Upper lobe of right lung (tissue), 1 donor: ENCODE results near the gene FSTL3. TPM values are rescaled to one million over a fixed set of nuclear protein-coding genes. Genes with fewer than 3 reads are reported as not detected.
"Not testable (repeated sequence)": the region's sequence is repeated elsewhere in the genome, so short reads cannot be mapped to it uniquely, and the experiment has no call there.

Source experiments
- ATAC-seq: fragments of 200-7000 bp; cut with Tn5 transposase; one replicate; pipeline ENCODE4 v1.9.1; 2020; ENCODE audit warnings: mild to moderate bottlenecking, moderate library complexity
- DNase-seq: peaks from one replicate; pipeline ENCODE4 v3.0.0-alpha.2; 2020
- H3K27ac ChIP-seq: fragments of 200-600 bp; one replicate; pipeline ENCODE4 v1.8.0; 2022
- H3K27me3 ChIP-seq: fragments of 200-600 bp; one replicate; pipeline ENCODE4 v1.8.0; 2022; ENCODE audit warnings: mild to moderate bottlenecking
- H3K36me3 ChIP-seq: fragments of 200-600 bp; one replicate; pipeline ENCODE4 v1.8.0; 2022
- H3K4me1 ChIP-seq: fragments of 200-600 bp; one replicate; pipeline ENCODE4 v1.8.0; 2022
- H3K4me3 ChIP-seq: fragments of 200-600 bp; one replicate; pipeline ENCODE4 v1.8.0; 2022; ENCODE audit warnings: mild to moderate bottlenecking
- H3K9me3 ChIP-seq: fragments of 200-600 bp; one replicate; pipeline ENCODE4 v1.8.0; 2022
- intact Hi-C: fragments of 100-400 bp; cut with DNase I; formaldehyde crosslinking; loops from one replicate; pipeline ENCODE4 v1.11.0; 2022
- long read RNA-seq: library from polyadenylated mRNA; unstranded; transcript quantifications from one replicate; pipeline ENCODE4 v2.0.0, GENCODE V29; 2021
- total RNA-seq: library from RNA; stranded (reverse); fragmentation: NEBNext Ultra II Directional; extraction: Animal tissue kit (Norgen Biotek cat#: 25700); gene quantifications from one replicate; pipeline ENCODE4 v1.2.1, GENCODE V29; 2021
- TF ChIP-seq, protein P1 (sequence below): fragments of 200-600 bp; IDR thresholded peaks from one replicate; pipeline ENCODE4 v1.8.0; 2022; ENCODE audit warnings: antibody characterized with exemption
- donor health status: DM: no; HTN: yes; CAD: no; lungs with severe emphysema.

FSTL3 gene
- total RNA-seq = 114 TPM
- long read RNA-seq, transcript FSTL3-201 (5 exons, 2,542 nt) = major isoform, 92 of 184 reads
- long read RNA-seq, partial matches to known transcripts = 29 of 184 reads
- long read RNA-seq, other reads (novel, unspliced or antisense) = 57 of 184 reads

DNA sequence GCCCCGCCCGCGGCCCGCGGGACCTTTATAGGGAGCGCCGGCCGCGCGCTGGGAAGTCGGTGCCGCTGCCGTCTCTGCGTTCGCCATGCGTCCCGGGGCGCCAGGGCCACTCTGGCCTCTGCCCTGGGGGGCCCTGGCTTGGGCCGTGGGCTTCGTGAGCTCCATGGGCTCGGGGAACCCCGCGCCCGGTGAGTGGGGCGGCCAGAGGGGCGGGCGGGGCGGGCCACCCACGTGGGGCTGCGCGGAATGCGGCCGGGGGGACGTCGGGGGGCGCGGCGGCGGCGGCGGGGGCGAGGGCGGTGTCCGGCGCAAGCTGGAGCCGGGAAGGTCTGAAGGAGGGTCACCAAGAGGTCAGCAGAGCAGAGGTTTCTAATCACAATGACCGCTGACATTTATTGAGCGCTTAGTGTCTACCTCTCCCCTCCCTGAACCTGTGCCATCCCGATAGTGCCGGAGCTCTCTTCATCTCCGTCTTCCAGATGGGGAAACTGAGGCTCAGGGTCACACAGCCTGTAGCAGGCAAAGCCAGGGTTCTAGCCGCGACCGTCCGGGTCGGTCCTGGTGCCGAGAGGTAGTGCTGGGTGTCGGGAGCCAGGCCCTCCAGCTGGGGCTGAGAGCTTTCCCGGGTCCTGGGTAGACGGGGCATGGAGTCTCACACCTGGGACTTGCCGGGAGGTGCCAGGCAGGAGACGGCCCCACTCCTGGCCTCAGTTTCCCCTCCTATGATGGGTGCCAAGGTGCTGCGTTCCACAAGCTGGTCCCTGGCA, at the start of gene FSTL3:
Gene FSTL3 (plus strand): TSS at position 54 of the 767 bp plus-strand sequence. CDS start 32 bp downstream, at position 86.
- Histone ChIP-seq H3K27me3 (no peaks in the 10 kb centered on the region), H3K4me3 (peak within 1 kb of the TSS; percentile 61), H3K36me3 (no peaks in the 10 kb centered on the region), H3K27ac (peak within 1 kb of the TSS; percentile 95), H3K9me3 (no peaks in the 10 kb centered on the region), H3K4me1 (peaks cover 19% of the 10 kb centered on the region)
- DNase-seq (no peak), ATAC-seq (no peak)
- intact Hi-C loops = no loop called here
- TF ChIP-seq, protein P1, sequence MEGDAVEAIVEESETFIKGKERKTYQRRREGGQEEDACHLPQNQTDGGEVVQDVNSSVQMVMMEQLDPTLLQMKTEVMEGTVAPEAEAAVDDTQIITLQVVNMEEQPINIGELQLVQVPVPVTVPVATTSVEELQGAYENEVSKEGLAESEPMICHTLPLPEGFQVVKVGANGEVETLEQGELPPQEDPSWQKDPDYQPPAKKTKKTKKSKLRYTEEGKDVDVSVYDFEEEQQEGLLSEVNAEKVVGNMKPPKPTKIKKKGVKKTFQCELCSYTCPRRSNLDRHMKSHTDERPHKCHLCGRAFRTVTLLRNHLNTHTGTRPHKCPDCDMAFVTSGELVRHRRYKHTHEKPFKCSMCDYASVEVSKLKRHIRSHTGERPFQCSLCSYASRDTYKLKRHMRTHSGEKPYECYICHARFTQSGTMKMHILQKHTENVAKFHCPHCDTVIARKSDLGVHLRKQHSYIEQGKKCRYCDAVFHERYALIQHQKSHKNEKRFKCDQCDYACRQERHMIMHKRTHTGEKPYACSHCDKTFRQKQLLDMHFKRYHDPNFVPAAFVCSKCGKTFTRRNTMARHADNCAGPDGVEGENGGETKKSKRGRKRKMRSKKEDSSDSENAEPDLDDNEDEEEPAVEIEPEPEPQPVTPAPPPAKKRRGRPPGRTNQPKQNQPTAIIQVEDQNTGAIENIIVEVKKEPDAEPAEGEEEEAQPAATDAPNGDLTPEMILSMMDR = no peak

DNA sequence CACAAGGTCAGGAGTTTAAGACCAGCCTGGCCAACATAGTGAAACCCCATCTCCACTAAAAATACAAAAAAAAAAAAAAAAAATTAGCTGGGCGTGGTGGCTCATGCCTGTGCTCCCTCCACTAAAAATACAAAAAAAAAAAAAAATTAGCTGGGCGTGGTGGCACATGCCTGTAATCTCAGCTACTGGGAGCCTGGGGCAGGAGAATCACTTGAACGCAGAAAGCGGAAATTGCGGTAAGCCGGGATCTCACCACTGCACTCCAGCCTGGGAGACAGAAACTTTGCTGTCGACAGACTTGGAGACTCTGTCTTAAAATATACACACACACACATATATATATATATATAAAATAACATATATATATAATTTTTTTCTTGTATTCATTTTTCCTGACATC, 49.6 kb upstream of the FSTL3 start:
- DNase-seq, H3K27ac ChIP-seq, H3K4me1 ChIP-seq, H3K9me3 ChIP-seq, intact Hi-C loops, ATAC-seq, H3K27me3 ChIP-seq, H3K4me3 ChIP-seq: not testable (repeated sequence)
- peaks cover 51% of the 10 kb centered on the region for H3K36me3 ChIP-seq

DNA sequence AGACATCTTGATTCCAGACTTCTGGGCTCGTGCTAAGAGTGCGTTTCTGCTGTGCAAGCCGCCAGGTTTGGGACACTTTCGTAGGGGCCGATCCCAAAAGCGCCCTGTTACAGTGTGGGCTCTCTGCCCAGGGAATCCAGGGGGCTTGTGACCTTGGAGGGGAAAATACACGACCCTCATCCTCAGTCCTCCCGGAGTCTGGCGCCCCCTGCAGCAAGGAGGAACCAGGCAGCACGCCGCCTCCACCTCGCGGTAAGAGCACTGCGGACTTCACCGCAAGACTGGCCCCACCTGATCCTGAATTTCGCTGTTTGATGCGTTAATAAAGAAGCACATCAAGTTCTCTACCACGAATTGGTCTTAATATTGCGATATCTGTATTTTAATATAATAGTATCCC, 48.0 kb upstream of the FSTL3 start:
- peaks cover 14% of the 10 kb centered on the region for H3K4me1 ChIP-seq
- H3K4me3 ChIP-seq = no peak overlapping the region
- intact Hi-C loops = no loop called here
- H3K27ac ChIP-seq = no peak overlapping the region
- no peak for DNase-seq
- no peaks in the 10 kb centered on the region for H3K9me3 ChIP-seq
- ATAC-seq = no peak
- no peaks in the 10 kb centered on the region for H3K27me3 ChIP-seq
- peaks cover 35% of the 10 kb centered on the region for H3K36me3 ChIP-seq
- TF ChIP-seq, protein P1 = peak; percentile 23

DNA sequence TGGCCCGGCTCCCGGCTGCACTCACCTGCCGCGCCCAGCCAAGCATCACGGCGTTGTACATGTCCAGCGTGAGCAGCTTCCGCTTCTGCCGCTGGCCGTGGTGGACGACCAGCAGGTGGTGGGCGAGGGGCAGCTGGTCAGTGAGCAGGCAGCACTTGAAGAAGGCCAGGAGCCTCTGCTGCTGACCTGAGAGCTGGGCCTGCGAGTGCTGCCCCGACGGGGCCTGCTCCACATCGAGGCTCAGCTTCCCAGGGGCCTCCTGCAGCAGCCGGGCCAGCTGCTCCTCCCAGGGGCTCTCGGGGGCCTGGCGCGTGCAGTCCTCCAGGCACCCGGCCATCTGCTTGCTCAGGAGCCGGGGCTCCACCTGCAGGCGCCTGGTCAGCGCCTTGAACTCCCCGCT, 46.7 kb upstream of the FSTL3 start:
- DNase-seq, H3K27me3 ChIP-seq, H3K9me3 ChIP-seq, H3K27ac ChIP-seq, H3K4me3 ChIP-seq, ATAC-seq, intact Hi-C loops: not testable (repeated sequence)
- Histone ChIP-seq H3K36me3 (peaks cover 33% of the 10 kb centered on the region), H3K4me1 (peaks cover 21% of the 10 kb centered on the region)

DNA sequence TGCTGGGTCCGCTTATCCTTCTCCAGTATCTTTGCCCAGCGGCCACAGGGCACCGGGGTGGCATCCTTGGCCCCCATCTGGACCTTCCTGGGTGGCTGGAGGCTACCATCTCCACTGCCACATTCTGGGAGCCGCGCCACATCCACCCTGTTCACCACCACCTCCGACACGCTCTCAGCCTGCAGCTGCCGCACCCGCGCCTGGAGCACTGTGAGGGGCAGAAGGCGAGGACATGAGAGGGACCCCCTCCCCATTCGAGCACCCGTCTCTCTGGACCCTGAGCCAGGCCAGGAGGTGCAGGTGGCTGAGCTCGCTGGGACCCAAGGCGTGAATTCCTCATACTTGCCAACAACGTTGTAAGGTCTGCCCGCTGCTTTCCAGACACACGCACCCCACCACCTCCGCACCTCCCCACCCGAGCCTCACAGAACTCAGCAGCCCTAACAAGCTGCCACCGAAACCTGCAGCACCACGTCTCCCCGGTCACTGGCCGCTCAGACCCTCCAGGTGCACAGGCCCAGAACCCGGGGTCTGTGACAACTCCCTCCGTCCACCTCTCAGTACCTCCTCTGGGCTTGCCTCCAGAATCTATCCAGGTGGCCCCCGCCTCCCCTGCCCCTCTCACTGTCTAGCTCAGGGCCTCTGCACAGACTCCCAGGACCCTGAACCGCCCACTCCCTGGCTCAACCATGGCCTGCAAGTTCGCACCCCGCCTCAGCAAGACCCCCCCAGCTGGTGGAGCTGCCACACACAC, 46.1 kb upstream of the FSTL3 start:
- Histone ChIP-seq H3K27ac (no peak overlapping the region), H3K4me3 (no peak overlapping the region), H3K4me1 (peaks cover 22% of the 10 kb centered on the region), H3K36me3 (peaks cover 27% of the 10 kb centered on the region), H3K9me3 (no peaks in the 10 kb centered on the region), H3K27me3 (no peaks in the 10 kb centered on the region)
- no peak for DNase-seq
- intact Hi-C loops = no loop called here
- TF ChIP-seq, protein P1 = no peak
- no peak for ATAC-seq

DNA sequence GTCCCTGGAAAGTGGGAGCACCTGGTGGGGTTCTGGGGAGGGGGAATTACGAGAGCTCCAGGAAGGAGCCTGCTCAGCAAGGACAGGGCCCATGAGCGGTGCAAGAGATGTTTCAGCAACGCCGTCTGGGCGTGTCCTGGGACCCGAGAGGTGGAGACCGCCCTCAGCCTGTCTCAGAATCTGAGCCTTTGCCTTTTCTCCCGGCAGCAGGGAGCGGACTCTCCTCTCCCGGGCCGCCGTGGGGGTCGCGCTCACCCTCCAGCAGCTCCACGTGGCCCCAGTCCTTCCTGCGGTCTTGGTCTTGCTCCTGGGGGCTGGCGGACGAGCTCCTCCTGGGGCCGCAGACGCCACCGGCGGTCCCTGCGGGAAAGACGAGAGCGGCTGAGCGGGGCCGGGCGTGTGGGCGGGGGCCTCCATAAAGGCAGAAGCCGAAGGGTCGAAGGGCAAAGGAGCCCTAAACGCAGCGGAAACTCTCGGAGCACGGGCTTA, 43.6 kb upstream of the FSTL3 start:
- H3K27me3 ChIP-seq = no peaks in the 10 kb centered on the region
- H3K27ac ChIP-seq = peak overlapping the region; percentile 73
- H3K36me3 ChIP-seq = peaks cover 15% of the 10 kb centered on the region
- H3K4me1 ChIP-seq = peaks cover 22% of the 10 kb centered on the region
- peak; percentile 43 for ATAC-seq
- TF ChIP-seq, protein P1 = no peak
- DNase-seq = peak; percentile 79
- intact Hi-C loops = no loop called here
- peak overlapping the region; percentile 97 for H3K4me3 ChIP-seq
- H3K9me3 ChIP-seq = no peaks in the 10 kb centered on the region
